GM19438 (cell line): Measurements from ENCODE around the gene TUBGCP2.

Source experiments
- ATAC-seq: cut with Tn5 transposase; IDR thresholded peaks from one replicate; pipeline ENCODE4 v1.9.1; 2021; ENCODE audit warnings: low read depth; ENCODE audit not compliant: unreplicated experiment

Gene TUBGCP2, protein sequence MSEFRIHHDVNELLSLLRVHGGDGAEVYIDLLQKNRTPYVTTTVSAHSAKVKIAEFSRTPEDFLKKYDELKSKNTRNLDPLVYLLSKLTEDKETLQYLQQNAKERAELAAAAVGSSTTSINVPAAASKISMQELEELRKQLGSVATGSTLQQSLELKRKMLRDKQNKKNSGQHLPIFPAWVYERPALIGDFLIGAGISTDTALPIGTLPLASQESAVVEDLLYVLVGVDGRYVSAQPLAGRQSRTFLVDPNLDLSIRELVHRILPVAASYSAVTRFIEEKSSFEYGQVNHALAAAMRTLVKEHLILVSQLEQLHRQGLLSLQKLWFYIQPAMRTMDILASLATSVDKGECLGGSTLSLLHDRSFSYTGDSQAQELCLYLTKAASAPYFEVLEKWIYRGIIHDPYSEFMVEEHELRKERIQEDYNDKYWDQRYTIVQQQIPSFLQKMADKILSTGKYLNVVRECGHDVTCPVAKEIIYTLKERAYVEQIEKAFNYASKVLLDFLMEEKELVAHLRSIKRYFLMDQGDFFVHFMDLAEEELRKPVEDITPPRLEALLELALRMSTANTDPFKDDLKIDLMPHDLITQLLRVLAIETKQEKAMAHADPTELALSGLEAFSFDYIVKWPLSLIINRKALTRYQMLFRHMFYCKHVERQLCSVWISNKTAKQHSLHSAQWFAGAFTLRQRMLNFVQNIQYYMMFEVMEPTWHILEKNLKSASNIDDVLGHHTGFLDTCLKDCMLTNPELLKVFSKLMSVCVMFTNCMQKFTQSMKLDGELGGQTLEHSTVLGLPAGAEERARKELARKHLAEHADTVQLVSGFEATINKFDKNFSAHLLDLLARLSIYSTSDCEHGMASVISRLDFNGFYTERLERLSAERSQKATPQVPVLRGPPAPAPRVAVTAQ

DNA sequence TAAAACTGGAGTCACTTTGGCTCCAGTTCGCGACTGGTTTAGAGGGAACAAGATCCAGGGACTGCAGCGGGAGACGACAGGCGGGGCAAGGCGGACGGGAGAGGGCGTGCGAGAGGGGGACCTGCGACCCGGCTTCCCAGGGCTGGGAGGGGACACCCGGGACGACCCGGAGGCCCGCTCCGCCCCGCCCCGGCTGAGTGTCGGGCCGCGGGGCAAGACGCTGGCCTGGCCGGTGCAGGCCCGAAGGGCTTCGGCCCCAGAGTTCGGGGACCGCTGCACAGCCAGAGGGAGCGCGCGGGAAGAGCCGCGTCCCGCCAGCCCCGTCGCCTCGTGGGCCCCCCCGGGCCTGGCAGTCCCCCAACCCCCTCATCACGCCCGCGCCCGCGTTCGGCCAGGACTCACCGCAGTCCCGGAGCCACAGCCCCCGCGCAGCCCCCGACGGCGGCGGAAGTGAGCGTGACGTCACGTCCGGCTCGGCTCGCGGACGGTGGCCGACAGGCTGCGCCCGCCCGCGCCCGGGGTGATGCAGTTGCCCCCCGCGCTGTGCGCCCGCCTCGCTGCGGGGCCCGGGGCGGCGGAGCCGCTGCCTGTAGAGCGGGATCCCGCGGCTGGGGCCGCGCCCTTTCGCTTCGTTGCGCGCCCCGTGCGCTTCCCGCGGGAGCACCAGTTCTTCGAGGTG is at the start of gene TUBGCP2, which contains the start of gene ZNF511:
Gene TUBGCP2 (minus strand): TSS at position 452 of the 679 bp plus-strand sequence. CDS start 5,931 bp downstream, outside the sequence.
Gene ZNF511 (plus strand): TSS at position 494 of the 679 bp plus-strand sequence. CDS start 30 bp downstream, at position 524.
- peak; percentile 69 for ATAC-seq

- peak; percentile 60 for ATAC-seq
Observed at GRCh38 chr10:133357285-133358161, 48.9 kb upstream of the TUBGCP2 start, which contains the start of gene FUOM. FUOM (minus strand) TSS chr10:133358019; CDS start chr10:133358007, 12 bp downstream.

DNA sequence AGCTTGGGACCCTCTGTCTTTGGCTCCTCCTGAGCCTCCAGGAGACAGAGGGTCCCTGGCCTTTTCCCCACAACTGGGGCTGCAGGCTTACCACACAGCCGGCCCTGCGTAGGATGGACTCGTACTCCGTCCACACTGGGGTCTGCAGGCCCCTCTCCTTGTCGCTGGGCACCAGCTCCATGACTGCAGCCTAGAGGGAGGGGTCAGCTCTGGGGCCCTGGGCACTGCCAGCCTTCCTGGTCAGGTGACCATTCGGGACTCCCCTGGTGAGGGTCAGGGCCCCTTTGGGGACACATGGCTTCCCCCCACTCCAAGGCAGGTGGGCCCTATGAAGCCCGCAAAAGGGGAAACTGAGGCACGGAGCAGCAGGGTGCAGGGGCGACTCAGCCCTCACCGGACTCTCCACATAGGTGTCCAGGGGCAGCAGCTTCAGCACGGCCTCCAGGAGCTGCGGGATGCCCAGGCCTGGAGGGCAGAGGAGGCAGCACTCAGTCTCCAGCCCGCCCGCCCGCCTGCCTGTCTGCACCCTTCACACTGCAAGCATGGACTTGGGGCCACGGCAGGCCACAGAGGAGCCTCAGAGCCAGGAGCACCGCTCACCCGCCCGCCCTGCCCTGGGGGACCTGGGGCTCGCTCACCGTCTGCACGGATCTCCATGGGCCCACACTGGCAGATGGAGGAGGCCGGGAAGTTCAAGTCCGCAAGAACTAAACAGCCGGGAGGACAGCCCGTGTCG is 48.0 kb upstream of the TUBGCP2 start:
- peak; percentile 4 for ATAC-seq

DNA sequence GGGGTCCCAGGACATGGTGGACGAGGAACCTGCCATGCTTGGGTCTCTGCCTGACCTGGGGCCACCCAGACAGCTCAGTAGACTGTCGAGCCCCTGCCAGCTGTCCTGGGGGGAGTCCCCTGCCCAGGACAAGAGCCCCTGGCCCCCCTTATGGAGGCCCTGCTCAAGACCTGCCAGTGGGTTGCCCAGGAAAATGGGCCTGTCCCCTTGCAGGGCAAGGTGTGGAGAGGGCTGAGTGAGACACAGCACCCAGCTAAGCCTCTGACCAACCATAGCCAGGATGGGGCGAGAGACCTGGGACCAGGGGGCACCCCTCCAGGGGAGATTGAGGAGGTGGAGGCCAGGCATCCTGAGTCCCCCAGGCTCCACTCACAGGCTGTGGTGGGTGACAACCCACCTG is 47.3 kb upstream of the TUBGCP2 start:
- no peak for ATAC-seq

DNA sequence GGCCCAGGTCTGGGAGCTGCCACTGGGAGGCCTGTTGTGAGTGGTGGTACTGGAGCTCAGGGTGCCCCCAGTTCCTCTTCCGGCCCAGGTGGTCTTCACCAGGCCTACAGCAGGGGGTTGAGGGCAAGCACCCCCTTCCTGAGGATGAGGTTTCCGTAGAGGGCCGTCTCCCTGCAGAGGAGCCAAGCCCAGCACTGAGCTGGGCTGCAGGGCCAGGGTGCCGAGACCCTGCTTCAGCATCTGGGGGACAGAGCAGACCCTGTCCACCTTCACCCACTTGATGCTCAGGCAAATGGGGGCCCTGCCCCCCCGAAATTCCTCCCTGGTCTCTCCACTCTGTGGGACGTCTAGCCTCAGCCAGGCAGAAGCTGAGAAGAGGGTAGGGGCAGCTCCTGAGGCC is 46.6 kb upstream of the TUBGCP2 start:
- no peak for ATAC-seq

GRCh38 chr10:133354672-133355240 is 46.1 kb upstream of the TUBGCP2 start:
- no peak for ATAC-seq

DNA sequence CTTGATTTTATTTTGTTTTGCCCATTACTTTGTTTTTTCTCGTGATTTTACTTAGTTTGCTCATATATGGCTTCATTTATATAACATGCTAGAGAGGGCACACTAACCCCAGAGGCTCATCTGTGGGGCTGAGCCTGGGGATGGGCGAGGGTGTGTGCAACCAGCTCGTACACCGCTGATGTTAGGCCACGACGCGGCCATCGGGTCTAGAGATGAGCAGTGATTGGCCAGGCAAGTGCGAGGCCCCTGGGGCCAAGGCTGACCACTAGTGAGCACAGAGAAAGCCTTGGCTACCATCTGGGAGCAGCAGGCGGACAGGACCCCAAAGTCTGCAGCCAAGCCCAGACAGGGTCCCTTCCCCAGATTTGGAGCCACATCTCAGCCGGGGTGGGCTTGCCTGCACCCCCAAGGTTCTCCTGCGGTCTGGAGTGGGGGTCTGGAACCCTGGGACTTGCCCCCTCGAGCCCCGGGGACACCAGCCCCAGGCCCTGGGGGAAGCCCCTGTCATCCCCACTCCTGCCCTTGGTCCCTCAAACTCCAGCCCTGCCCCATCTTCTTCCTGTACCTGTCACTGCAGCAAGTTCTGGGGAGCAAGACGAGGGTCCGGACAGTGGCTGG is 45.4 kb upstream of the TUBGCP2 start:
- no peak for ATAC-seq

- ATAC-seq, result no peak
Observed at GRCh38 chr10:133353202-133353959, 44.7 kb upstream of the TUBGCP2 start.

DNA sequence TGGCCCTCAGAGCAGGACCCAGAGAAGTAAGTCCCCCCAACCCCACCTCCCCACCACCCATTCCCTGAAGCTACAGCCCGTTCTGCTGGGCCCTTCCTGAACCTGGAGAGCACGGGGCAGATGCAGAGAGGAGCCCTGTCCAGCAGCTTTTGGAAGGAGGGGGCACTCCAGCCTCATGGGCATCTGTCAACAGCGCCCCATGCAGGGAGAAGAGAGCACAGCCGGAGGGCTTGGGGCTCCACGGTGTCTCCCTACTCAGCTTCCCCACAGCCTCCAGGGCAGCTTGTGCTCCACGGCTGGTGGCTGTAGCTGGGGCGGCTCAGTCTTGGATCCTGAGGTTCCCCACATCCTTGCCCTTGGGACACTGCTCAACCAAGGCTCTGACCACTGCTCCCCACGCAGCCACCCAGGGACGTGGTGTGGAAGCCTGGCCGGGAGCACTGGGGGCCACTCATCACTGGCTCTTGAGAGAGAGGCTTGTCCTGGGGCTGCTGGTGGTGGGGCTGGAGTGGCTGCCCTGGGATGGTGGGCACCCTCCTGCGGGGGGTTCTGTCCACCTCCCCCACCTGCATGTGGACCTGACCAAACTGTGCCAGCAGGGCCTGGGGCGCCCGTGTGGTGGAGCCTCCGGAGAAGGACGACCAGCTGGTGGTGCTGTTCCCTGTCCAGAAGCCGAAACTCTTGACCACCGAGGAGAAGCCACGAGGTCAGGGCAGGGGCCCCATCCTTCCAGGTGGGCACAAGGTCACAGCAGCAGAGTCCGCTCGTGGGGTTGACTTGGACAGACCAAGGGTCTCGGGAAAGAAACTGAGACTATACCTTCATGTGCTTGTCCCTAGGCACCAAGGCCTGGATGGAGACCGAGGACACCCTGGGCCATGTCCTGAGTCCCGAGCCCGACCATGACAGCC is 43.0 kb upstream of the TUBGCP2 start:
- ATAC-seq, result no peak

GRCh38 chr10:133350950-133351329 is 42.3 kb upstream of the TUBGCP2 start:
- ATAC-seq, result no peak

DNA sequence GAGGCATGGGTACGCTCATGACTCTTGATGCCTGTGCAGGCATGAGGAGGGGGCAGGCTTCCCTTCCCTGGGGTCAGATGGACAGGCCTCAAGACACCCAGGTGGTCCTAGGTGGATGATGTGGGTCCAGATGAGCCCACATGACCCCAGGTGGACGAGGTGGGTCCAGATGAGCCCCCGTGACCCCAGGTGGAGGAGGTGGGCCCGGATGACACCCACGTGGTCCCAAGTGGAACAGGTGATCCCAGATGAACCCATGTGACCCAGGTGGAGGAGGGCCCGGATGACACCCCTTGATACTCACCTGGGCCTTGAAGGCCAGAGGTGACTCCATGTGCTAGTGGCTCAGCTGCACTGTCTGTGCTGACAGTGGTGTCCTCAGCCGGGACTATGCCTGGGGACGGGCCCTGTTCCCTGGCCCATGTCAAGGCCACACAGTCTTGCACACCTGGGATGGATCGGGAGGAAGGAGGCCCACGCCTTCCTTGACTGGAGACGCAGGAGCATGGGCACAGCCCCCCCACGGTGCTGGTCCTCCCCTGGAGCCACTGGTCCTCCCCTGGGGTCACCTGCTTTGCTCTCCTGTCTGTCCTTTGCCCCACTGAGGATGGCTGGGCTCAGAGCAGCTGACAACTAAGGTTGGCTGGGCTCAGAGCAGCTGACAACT is 41.7 kb upstream of the TUBGCP2 start:
- no peak for ATAC-seq

DNA sequence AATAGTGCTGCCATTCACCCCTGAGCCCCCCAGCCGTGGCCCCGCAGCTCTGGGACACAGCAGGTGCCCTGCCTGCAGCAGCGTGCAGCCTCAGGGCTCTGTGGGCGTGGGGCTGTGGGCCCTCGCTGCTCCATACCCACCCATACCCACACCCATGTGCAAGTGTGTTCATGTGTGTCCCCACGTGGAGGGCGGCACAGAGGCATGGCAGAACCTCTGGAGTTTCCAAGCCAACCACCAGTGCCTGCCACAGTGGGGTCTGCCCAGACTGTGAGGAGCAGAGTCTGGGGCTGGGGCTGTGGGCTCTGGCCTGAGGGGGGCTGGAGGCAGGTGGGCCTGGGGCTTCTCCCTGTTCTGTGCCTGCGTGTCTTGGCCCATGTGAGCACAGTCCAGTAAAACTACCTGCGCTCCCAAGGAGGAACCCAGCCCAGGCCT is 40.9 kb upstream of the TUBGCP2 start:
- no peak for ATAC-seq

DNA sequence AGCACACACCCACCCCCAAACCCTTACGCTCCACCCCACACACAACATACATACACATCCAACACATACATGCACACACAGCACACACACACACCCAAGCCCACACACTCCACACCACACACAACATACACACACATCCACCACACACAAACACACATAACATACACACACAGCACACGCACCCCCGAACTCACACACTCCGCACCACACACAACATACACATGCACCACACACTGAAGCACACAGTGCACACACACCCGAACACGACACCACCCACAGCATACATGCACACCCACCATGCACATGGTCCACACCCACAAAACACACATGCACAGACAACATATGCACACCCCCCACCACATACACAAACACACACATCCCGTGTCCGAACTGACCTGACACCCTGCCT is 40.5 kb upstream of the TUBGCP2 start:
- no peak for ATAC-seq

DNA sequence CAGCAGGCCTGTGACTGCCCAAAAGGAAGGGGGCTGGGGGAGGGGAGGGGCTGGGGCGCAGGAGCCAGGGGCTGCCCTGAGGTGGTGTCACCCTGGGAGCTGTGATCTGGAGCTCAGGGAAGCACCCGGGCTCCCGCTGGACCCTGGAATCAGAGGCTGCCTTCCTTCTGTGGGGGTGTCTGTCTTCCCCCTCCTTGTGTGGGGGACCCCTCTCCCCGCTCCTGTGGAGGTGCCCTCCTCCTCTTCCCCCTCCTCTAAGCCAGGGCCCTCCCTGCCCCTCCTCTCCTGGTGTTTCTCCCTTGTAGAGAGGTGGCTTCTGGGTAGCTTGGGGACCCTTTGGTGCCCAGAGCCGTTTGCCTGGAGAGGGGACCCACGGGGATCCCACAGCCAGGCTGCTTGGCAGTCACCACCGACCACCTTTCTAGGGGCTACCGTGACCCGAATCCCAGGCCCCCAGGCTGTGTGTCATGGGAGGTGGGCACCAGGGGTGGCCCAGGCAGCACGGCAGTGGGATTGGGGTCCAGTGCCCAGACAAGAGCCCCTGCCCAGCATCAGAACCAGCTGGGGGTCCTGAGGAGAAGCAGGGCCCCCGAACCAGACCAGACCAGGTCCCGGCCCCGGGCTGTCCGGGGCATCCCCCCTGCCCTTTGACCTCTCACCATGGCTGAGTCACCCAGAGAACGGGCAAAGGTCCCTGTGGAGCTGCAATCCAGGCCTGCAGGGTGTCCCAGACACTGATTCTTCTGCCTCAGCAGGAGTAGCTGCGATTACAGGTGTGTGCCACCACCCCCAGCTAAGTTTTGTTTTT is 39.2 kb upstream of the TUBGCP2 start:
- ATAC-seq, result no peak

- ATAC-seq, result no peak
Observed at GRCh38 chr10:133346413-133346812, 37.7 kb upstream of the TUBGCP2 start.
